SJSA1 (cell line): ENCODE results near the gene AOC3. TPM values are rescaled to one million over a fixed set of nuclear protein-coding genes. Genes with fewer than 3 reads are reported as not detected.

Source experiments
- DNase-seq, 2 experiments: peaks; one replicate each; pipeline ENCODE4 v3.0.0-alpha.2; 2015 to 2020; ENCODE audit warnings: low spot score in 2 of 2, low read depth in 1 of 2
- H3K27ac ChIP-seq: fragments of 250-450 bp; sonication (Bioruptor Pico); 2 replicates; pipeline ENCODE4 v1.5.1; 2020; ENCODE audit warnings: mild to moderate bottlenecking, moderate library complexity
- H3K27me3 ChIP-seq: fragments of 250-450 bp; sonication (Bioruptor Pico); replicated peaks from 2 replicates; pipeline ENCODE4 v1.5.1; 2020; ENCODE audit warnings: mild to moderate bottlenecking, moderate library complexity
- H3K36me3 ChIP-seq: fragments of 250-450 bp; sonication (Bioruptor Pico); 2 replicates; pipeline ENCODE4 v1.5.1; 2020; ENCODE audit warnings: mild to moderate bottlenecking
- H3K4me1 ChIP-seq: fragments of 250-450 bp; sonication (Bioruptor Pico); replicated peaks from 2 replicates; pipeline ENCODE4 v1.6.1; 2021; ENCODE audit warnings: mild to moderate bottlenecking
- H3K4me3 ChIP-seq: fragments of 250-450 bp; sonication (Bioruptor Pico); 2 replicates; pipeline ENCODE4 v1.5.1; 2020; ENCODE audit warnings: mild to moderate bottlenecking
- H3K9me3 ChIP-seq: fragments of 250-450 bp; sonication (Bioruptor Pico); replicated peaks from 2 replicates; pipeline ENCODE4 v1.5.1; 2020; ENCODE audit warnings: mild to moderate bottlenecking
- total RNA-seq: library from RNA; depleted of rRNA; stranded (reverse); fragments of >200 nt; shearing (Covaris generic); gene quantifications from 2 replicates; pipeline ENCODE4 v1.2.3, GENCODE V29; 2014; rRNA removed

AOC3 gene
- not detected in 2 replicates for total RNA-seq

DNA sequence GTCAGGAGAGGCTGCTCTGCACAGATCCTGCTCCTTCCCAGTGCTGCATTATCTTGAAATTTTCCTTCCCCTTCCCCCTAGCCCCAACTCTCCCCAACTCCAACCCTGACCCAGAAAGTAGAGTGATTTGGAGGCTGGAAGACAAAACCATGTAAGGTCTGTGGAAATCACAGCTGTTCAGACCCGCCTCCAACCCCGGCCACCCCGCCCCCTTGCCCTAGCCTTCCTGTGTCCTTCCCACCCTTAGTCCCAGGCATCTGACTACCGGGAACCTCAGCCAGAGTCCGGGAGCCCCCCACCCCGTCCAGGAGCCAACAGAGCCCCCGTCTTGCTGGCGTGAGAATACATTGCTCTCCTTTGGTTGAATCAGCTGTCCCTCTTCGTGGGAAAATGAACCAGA, at the start of gene AOC3:
Gene AOC3 (plus strand): TSS at position 246 of the 400 bp plus-strand sequence. CDS start 145 bp downstream, at position 391.
- H3K9me3 ChIP-seq, result no peaks in the 10 kb centered on the region
- H3K27me3 ChIP-seq, result peaks cover 20% of the 10 kb centered on the region
- DNase-seq, result no peak
- H3K27ac ChIP-seq, result no peak within 1 kb of the TSS
- H3K36me3 ChIP-seq, result no peaks in the 10 kb centered on the region
- H3K4me3 ChIP-seq, result no peak within 1 kb of the TSS
- no peaks in the 10 kb centered on the region for H3K4me1 ChIP-seq

GRCh38 chr17:42803074-42803883, 47.7 kb upstream of the AOC3 start:
- no peak overlapping the region for H3K27ac ChIP-seq
- DNase-seq, result no peak
- peaks cover 6% of the 10 kb centered on the region for H3K4me1 ChIP-seq
- H3K36me3 ChIP-seq, result peaks cover 2% of the 10 kb centered on the region; the same call in 1 of the 2 replicates
- H3K9me3 ChIP-seq, result no peaks in the 10 kb centered on the region
- H3K27me3 ChIP-seq, result no peaks in the 10 kb centered on the region
- H3K4me3 ChIP-seq, result no peak overlapping the region

DNA sequence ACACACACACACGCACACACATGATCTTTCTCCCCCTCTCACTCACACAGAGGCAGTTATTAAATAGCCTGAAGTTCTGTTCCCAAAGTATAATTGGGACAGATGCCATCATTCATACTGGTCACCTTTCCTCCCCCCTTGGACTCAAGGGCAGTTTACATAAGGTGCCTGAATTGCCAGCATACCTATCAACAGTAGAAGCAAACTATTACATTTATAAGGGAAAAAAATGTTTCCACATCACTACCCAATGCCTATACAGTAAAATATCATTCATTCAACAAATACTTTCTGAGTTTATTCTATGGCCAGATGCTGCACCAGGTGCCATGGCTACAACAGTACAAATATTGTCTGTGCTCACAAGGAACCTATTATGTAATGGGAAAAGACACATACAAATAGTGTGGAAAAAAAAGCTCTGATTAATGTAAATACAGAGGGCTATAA, 46.1 kb upstream of the AOC3 start:
- Histone ChIP-seq H3K4me3 (no peak overlapping the region), H3K27me3 (no peaks in the 10 kb centered on the region), H3K4me1 (no peaks in the 10 kb centered on the region), H3K27ac (no peak overlapping the region), H3K36me3 (peaks cover 8% of the 10 kb centered on the region; the same call in 1 of the 2 replicates), H3K9me3 (no peaks in the 10 kb centered on the region)
- DNase-seq, result no peak

GRCh38 chr17:42806249-42806648, 44.8 kb upstream of the AOC3 start:
- Histone ChIP-seq H3K27ac (no peak overlapping the region), H3K27me3 (no peaks in the 10 kb centered on the region), H3K4me1 (no peaks in the 10 kb centered on the region), H3K9me3 (no peaks in the 10 kb centered on the region), H3K36me3 (peaks cover 16% of the 10 kb centered on the region), H3K4me3 (no peak overlapping the region)
- DNase-seq, result no peak

DNA sequence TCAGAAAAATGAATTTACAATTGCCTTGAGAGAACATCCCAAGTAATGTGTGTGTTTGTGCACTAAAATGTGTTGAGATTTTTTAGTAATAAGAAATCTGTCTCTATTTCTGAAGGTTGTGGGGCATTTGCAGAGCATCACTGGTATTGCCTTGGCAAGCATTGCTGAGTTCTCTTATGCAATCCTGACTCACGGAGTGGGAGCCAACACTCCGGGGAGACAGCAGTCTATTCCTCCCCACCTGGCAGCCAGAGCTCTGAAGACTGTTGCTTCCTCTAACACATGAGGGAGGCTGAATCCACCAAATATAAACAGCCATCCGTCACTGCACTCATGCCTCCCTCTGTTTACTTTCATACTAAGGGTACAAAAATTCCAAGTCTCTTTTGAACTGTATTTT, 41.7 kb upstream of the AOC3 start:
- H3K9me3 ChIP-seq, result no peaks in the 10 kb centered on the region
- H3K36me3 ChIP-seq, result peaks cover 37% of the 10 kb centered on the region
- H3K27me3 ChIP-seq, result no peaks in the 10 kb centered on the region
- no peak overlapping the region for H3K4me3 ChIP-seq
- no peak overlapping the region for H3K27ac ChIP-seq
- DNase-seq, result no peak
- H3K4me1 ChIP-seq, result peaks cover 2% of the 10 kb centered on the region

DNA sequence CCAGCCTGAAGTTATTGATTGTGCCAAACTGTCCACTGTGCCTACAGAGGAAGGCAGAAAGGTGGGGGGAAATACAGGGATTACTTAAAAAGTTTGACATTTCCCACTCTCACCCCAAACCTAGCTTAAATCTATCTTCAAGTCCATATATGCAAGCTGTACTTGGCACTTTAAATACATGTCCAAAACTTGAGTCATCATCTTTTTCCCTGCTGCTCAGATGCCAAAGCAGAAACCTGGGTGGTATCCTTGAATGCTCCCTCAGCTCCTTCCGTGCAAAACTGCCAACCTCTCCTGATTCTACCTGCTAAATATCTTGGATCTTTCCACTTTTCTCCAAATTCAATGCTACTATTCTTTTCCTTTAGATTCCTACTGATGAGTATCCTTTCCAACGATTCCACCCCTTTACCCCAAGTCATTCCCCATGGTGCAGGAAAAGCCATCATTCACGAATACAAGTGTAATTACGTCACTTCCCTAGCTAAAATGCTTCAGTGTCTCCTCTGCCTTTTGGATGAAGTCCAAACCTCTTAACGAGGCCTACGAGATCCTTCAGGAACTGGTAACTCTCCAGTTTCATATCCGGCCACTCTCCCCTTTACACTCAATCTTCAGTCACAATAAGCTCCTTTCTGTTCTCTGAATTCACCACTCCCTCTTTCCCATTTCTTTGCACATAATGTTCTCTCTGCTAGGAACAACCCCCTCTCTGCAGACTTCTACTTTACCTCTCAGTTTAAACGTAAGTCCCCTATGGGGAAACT, 36.2 kb upstream of the AOC3 start:
- Histone ChIP-seq H3K36me3 (peaks cover 77% of the 10 kb centered on the region), H3K9me3 (no peaks in the 10 kb centered on the region), H3K4me3 (no peak overlapping the region), H3K4me1 (peaks cover 22% of the 10 kb centered on the region), H3K27me3 (no peaks in the 10 kb centered on the region), H3K27ac (peak overlapping the region; percentile 40)
- DNase-seq, result peak in 1 of 2 experiments; percentile 39

DNA sequence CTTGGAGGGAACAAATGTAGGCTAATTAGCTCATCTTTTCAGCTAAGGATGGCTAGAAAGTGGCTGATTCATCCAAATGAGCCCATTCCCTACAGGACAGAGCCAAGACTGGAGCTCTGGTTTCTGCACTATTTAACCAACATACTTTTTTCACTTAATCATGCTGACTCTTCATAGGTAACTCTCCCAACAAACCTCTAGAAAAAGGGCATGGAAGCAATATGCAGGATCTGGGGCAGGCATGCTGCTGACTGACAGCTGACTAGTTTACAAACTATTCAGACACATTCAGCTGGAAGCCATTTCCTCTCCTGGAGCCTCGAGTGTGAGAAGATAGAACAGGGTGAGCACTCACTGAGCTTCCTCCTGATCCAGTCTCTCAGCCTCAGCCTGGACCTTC, 33.1 kb upstream of the AOC3 start:
- H3K4me1 ChIP-seq, result peaks cover 22% of the 10 kb centered on the region
- no peak overlapping the region for H3K27ac ChIP-seq
- H3K36me3 ChIP-seq, result peaks cover 89% of the 10 kb centered on the region
- H3K27me3 ChIP-seq, result no peaks in the 10 kb centered on the region
- DNase-seq, result no peak
- no peaks in the 10 kb centered on the region for H3K9me3 ChIP-seq
- no peak overlapping the region for H3K4me3 ChIP-seq

- Histone ChIP-seq H3K9me3 (no peaks in the 10 kb centered on the region), H3K36me3 (peaks cover 85% of the 10 kb centered on the region), H3K27ac (no peak overlapping the region), H3K4me3 (no peak overlapping the region), H3K27me3 (no peaks in the 10 kb centered on the region), H3K4me1 (peaks cover 25% of the 10 kb centered on the region)
- DNase-seq, result no peak
Measured at GRCh38 chr17:42818379-42818778, 32.6 kb upstream of the AOC3 start.

- DNase-seq, result peak; percentile 28 to 69
- Histone ChIP-seq H3K4me1 (peaks cover 23% of the 10 kb centered on the region), H3K27me3 (no peaks in the 10 kb centered on the region), H3K27ac (no peak overlapping the region), H3K36me3 (peaks cover 79% of the 10 kb centered on the region), H3K9me3 (no peaks in the 10 kb centered on the region), H3K4me3 (no peak overlapping the region)
Measured at GRCh38 chr17:42819939-42820535, 31.0 kb upstream of the AOC3 start.

DNA sequence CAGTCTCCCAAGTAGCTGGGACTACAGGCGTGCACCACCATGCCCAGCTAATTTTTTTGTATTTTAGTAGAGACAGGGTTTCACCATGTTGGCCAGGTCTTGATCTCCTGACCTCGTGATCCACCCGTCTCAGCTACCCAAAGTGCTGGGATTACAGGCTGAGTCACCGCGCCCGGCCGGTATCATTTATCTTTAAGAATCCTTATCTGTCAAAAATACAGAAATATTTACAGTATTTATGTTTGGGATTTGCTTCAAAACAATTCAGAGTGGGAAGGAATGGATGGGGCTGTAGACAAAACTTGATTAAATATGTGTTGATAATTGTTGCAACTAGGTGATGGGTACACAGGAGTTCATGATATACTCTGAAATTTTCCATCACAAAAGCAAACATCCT, 29.8 kb upstream of the AOC3 start:
- H3K27me3 ChIP-seq, result no peaks in the 10 kb centered on the region
- H3K27ac ChIP-seq, result no peak overlapping the region
- peaks cover 13% of the 10 kb centered on the region for H3K4me1 ChIP-seq
- no peaks in the 10 kb centered on the region for H3K9me3 ChIP-seq
- no peak overlapping the region for H3K4me3 ChIP-seq
- DNase-seq, result no peak
- peaks cover 68% of the 10 kb centered on the region for H3K36me3 ChIP-seq

DNA sequence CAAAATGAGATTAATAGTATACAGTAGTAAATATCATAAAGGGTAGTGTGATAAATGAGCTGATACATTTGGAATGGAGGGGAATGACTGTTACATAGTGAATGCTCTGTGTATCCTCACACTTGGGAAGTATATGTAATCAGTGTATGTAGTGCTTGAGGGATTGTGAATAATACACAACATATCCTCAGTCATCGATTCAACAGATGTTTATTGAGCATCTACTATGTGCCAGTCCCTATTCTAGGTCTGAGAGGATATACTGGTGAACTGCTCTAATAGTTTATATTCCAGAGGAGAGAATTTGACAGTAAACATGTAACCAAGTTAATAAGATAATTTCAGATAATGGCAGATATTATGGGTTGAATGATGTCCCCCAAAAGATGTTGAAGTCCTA, 23.5 kb upstream of the AOC3 start:
- Histone ChIP-seq H3K4me3 (no peak overlapping the region), H3K27me3 (peaks cover 12% of the 10 kb centered on the region; the same call in 1 of the 2 replicates), H3K4me1 (peaks cover 15% of the 10 kb centered on the region), H3K27ac (no peak overlapping the region), H3K36me3 (peaks cover 10% of the 10 kb centered on the region; the same call in 1 of the 2 replicates), H3K9me3 (no peaks in the 10 kb centered on the region)
- no peak for DNase-seq

- peaks cover 10% of the 10 kb centered on the region for H3K4me1 ChIP-seq
- H3K27ac ChIP-seq, result no peak overlapping the region
- no peak overlapping the region for H3K4me3 ChIP-seq
- no peaks in the 10 kb centered on the region for H3K9me3 ChIP-seq
- DNase-seq, result no peak
- peaks cover 30% of the 10 kb centered on the region for H3K36me3 ChIP-seq
- H3K27me3 ChIP-seq, result peaks cover 12% of the 10 kb centered on the region; the same call in 1 of the 2 replicates
Measured at GRCh38 chr17:42830971-42831370, 20.0 kb upstream of the AOC3 start.

DNA sequence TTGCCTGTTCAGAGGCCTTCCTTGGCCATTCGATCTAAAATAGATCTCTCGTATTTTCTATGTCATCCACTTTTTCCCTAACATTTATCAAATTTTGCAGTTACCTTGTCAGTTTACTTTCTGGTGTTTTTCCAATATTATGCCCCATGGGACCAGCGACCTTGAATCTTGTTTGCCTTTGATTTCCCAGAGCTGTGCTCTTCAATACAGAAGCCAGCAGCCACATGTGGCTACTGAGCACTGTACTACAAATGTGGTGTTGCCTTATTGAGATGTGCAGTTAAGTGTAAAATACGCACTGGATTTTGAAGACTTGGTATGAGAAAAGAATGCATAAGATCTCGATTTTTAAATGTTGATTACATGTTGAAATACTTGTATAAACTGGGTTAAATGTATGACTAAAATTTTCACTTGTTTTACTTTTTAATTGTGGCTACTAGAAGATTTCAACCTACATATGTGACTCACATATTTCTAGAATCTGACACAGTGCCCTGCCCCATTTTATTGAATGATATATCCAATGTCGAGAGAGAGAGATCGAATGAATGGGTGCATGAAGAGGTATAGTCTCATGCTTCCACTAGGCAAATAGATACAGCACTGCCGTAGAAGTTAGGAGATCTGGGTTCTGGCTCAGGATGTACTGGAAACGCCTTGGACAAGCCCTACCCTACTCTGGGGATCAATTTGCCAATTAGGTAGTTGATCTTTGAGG, 18.6 kb upstream of the AOC3 start:
- H3K27ac ChIP-seq, result peak overlapping the region; percentile 75

More for the DNA sequence above, 18.6 kb upstream of the AOC3 start:
- DNase-seq, result no peak
- Histone ChIP-seq H3K4me3 (peak overlapping the region; percentile 85), H3K4me1 (peaks cover 10% of the 10 kb centered on the region), H3K27me3 (peaks cover 7% of the 10 kb centered on the region; the same call in 1 of the 2 replicates), H3K9me3 (no peaks in the 10 kb centered on the region), H3K36me3 (peaks cover 42% of the 10 kb centered on the region)
